GM13977 (cell line): ENCODE results near the gene LAMA5.

Source experiments
- DNase-seq: peaks from one replicate; pipeline ENCODE4 v3.0.0; 2012; ENCODE audit warnings: low spot score
- CTCF ChIP-seq: IDR thresholded peaks from 2 replicates; pipeline ENCODE4 v1.5.1; 2012; ENCODE audit warnings: mild to moderate bottlenecking, control low read depth; ENCODE audit not compliant: insufficient read depth; ENCODE audit errors: extremely low read depth, missing control alignments
- in situ Hi-C: fragments of 300-500 bp; cut with MboI; formaldehyde crosslinking; loops from one replicate; pipeline ENCODE4 v1.12.0; 2022; ENCODE audit warnings: low sequenced_read_pairs, low pct_unique_long_range_greater_than_20kb, mixed read lengths, inconsistent platforms; ENCODE audit not compliant: unreplicated experiment

The LAMA5 gene

GRCh38 chr20:62367136-62367632, at the start of gene LAMA5:
Gene LAMA5, minus strand, starts transcription at chr20:62367312. Its CDS starts 67 bp downstream, at chr20:62367245.
- no peak for TF ChIP-seq CTCF
- peak; percentile 89 for DNase-seq
- in situ Hi-C loops: no loop called here

GRCh38 chr20:62415354-62416111, 48.4 kb upstream of the LAMA5 start:
- DNase-seq: no peak
- no peak for TF ChIP-seq CTCF
- in situ Hi-C loops: no loop called here

GRCh38 chr20:62413896-62414481, 46.9 kb upstream of the LAMA5 start:
- DNase-seq: no peak
- in situ Hi-C loops: no loop called here
- no peak for TF ChIP-seq CTCF

- in situ Hi-C loops: no loop called here
- DNase-seq: no peak
- no peak for TF ChIP-seq CTCF
Measured at GRCh38 chr20:62413025-62413570, 46.0 kb upstream of the LAMA5 start.

GRCh38 chr20:62412194-62413024, 45.3 kb upstream of the LAMA5 start:
- in situ Hi-C loops: no loop called here
- no peak for DNase-seq
- no peak for TF ChIP-seq CTCF

- in situ Hi-C loops: no loop called here
- DNase-seq: no peak
- TF ChIP-seq CTCF: no peak
Measured at GRCh38 chr20:62411479-62412193, 44.5 kb upstream of the LAMA5 start.
